Activated B cell treated with CpG ODN at 0.5 μM for 24 hours (primary cell): ENCODE results near the gene FNIP2. TPM values are rescaled to one million over a fixed set of nuclear protein-coding genes. Genes with fewer than 3 reads are reported as not detected.
"Not testable (repeated sequence)": the region's sequence is repeated elsewhere in the genome, so short reads cannot be mapped to it uniquely, and the experiment has no call there.

ENCODE experiments used
- ATAC-seq: fragments of 200-7000 bp; cut with Tn5 transposase; one replicate; pipeline ENCODE4 v1.10.0; 2021; ENCODE audit warnings: low read depth, mild to moderate bottlenecking, moderate library complexity
- CTCF ChIA-PET: fragments of 350-600 bp; sonication (Branson Sonifier 250); formaldehyde crosslinking; loops from one replicate; lab custom pipeline; 2021; ENCODE audit warnings: antibody characterized with exemption; lab: Charles Lee
- POLR2A ChIA-PET: fragments of 350-600 bp; sonication (Branson Sonifier 250); formaldehyde crosslinking; loops from one replicate; lab custom pipeline; 2021; ENCODE audit warnings: antibody characterized with exemption; lab: Charles Lee
- DNase-seq: peaks from one replicate; pipeline ENCODE4 v3.0.0; 2022
- H3K27ac Mint-ChIP-seq: one replicate; pipeline ENCODE4 v1.8.0; 2020; ENCODE audit warnings: mixed read lengths
- H3K27me3 Mint-ChIP-seq: one replicate; pipeline ENCODE4 v1.8.0; 2021; ENCODE audit warnings: mixed read lengths
- H3K36me3 Mint-ChIP-seq: one replicate; pipeline ENCODE4 v1.8.0; 2021; ENCODE audit warnings: low read depth, mixed read lengths
- H3K4me1 Mint-ChIP-seq: one replicate; pipeline ENCODE4 v1.8.0; 2021; ENCODE audit warnings: mixed read lengths
- H3K4me3 Mint-ChIP-seq: one replicate; pipeline ENCODE4 v1.8.0; 2020; ENCODE audit warnings: mild to moderate bottlenecking, mixed read lengths
- H3K9me3 Mint-ChIP-seq: one replicate; pipeline ENCODE4 v1.8.0; 2020; ENCODE audit warnings: mixed read lengths
- intact Hi-C: fragments of 100-400 bp; cut with micrococcal nuclease; formaldehyde crosslinking; loops from one replicate; pipeline ENCODE4 v1.15.1; 2024
- total RNA-seq: library from RNA; stranded (reverse); gene quantifications from 2 replicates; pipeline ENCODE4 v1.2.3, GENCODE V29; 2022
- TF ChIP-seq, protein P1 (sequence below): fragments of 200-600 bp; IDR thresholded peaks from one replicate; pipeline ENCODE4 v1.8.0; 2022; ENCODE audit warnings: antibody characterized with exemption, mild to moderate bottlenecking

The FNIP2 gene
- total RNA-seq, 1 donor from 2014 or later, result not detected

DNA sequence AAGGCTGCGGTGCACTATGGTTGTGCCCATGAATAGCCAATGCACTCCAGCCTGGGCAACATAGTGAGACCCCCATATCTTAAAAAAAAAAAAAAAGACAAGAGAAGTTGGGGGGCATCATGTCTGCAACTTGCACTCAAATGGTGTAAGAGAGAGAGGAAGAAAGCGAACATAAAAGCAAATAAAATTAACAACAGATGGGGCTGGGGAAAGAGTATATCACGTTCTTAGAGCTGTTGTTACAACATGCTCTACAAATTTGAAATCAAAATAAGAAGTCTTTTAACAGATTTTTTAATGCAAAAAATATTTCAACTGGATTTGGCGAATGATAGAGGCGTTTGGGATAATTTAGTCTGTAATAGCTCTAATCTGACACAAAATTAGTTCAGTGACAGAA lies 144.9 kb downstream of the FNIP2 start:
- Mint-ChIP-seq H3K9me3 (no peaks in the 10 kb centered on the region), H3K27me3 (peaks cover 12% of the 10 kb centered on the region), H3K4me3 (no peak overlapping the region), H3K27ac (no peak overlapping the region), H3K36me3 (no peaks in the 10 kb centered on the region), H3K4me1 (no peaks in the 10 kb centered on the region)
- intact Hi-C loops, result no loop called here
- no peak for ATAC-seq
- ChIA-PET POLR2A (no interaction called here), CTCF (no interaction called here)
- DNase-seq, result no peak
- TF ChIP-seq, protein P1, sequence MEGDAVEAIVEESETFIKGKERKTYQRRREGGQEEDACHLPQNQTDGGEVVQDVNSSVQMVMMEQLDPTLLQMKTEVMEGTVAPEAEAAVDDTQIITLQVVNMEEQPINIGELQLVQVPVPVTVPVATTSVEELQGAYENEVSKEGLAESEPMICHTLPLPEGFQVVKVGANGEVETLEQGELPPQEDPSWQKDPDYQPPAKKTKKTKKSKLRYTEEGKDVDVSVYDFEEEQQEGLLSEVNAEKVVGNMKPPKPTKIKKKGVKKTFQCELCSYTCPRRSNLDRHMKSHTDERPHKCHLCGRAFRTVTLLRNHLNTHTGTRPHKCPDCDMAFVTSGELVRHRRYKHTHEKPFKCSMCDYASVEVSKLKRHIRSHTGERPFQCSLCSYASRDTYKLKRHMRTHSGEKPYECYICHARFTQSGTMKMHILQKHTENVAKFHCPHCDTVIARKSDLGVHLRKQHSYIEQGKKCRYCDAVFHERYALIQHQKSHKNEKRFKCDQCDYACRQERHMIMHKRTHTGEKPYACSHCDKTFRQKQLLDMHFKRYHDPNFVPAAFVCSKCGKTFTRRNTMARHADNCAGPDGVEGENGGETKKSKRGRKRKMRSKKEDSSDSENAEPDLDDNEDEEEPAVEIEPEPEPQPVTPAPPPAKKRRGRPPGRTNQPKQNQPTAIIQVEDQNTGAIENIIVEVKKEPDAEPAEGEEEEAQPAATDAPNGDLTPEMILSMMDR, result no peak

DNA sequence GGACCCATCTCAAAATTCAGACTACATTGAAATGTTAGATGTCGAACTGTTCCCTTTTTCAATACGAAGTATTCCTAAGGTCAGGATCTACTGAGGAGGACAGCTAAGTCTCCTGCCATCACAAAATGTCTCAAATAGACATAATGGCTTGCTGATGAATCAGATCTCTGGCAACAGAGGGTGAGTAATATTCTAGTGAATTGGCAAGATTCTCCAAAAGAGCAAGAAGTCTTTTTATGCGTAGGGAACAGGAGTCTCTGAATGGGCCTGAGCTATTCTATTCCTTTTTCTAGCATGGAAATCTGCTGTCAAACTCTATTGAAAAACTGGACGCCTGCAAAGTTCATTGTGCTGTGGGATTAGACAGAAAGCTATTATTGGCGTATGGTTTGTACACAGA lies 145.4 kb downstream of the FNIP2 start:
- no peak for ATAC-seq
- no peak for DNase-seq

DNA sequence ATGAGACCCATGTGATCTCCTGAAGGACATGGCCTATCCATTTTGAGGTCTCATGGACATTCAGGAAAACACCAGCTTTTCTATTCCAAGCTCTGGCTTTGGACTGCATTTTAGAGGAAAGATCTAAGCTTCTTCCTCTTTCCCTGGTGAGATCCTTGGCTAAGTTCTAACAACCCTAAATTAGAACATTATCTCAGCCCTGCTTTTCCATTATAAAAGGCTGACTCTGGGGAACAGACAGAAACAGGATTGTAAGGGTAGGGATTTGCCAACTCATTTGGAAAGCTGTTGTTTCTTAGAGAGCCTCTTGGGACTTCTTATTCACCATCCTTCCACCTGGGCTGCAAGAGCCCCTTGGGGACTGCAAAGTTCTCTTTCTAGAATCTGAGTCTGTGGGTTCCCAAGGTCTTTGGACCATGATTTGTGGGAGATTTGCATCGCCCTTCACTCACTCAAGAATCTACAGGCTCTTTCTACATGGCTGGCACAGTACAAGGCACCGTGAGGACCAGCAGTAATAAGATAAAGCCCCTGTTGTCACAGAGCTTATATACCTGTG lies 146.9 kb downstream of the FNIP2 start:
- ChIA-PET CTCF (no interaction called here), POLR2A (no interaction called here)
- H3K4me1 Mint-ChIP-seq, result no peaks in the 10 kb centered on the region
- H3K36me3 Mint-ChIP-seq, result no peaks in the 10 kb centered on the region
- intact Hi-C loops, result no loop called here
- H3K4me3 Mint-ChIP-seq, result no peak overlapping the region
- no peak for DNase-seq
- TF ChIP-seq, protein P1, result no peak
- ATAC-seq, result no peak
- peaks cover 8% of the 10 kb centered on the region for H3K27me3 Mint-ChIP-seq
- peaks cover 2% of the 10 kb centered on the region for H3K9me3 Mint-ChIP-seq
- no peak overlapping the region for H3K27ac Mint-ChIP-seq

More for the DNA sequence above, 145.4 kb downstream of the FNIP2 start:
- TF ChIP-seq, protein P1, result no peak
- no peak overlapping the region for H3K4me3 Mint-ChIP-seq
- no peak overlapping the region for H3K27ac Mint-ChIP-seq
- peaks cover 2% of the 10 kb centered on the region for H3K9me3 Mint-ChIP-seq
- CTCF ChIA-PET, result no interaction called here
- H3K4me1 Mint-ChIP-seq, result no peaks in the 10 kb centered on the region
- intact Hi-C loops, result no loop called here
- peaks cover 12% of the 10 kb centered on the region for H3K27me3 Mint-ChIP-seq
- H3K36me3 Mint-ChIP-seq, result no peaks in the 10 kb centered on the region
- POLR2A ChIA-PET, result no interaction called here

DNA sequence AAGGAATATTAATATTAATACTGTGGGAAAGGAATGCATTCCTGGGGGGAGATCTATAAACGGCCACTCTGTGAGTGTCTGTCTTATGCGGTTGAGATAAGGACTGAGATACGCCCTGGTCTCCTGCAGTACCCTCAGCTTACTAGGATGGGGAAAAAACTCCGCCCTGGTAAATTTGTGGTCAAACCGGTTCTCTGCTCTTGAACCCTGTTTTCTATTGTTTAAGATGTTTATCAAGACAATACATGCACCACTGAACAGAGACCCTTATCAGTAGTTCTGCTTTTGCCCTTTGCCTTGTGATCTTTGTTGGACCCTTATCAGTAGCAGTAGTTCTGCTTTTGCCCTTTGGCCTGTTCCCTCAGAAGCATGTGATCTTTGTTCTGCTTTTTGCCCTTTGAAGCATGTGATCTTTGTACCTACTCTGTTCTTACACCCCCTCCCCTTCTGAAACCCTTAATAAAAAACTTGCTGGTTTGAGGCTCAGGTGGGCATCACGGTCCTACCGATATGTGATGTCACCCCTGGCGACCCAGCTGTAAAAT lies 151.7 kb downstream of the FNIP2 start:
- H3K9me3 Mint-ChIP-seq, H3K4me1 Mint-ChIP-seq, ATAC-seq, intact Hi-C loops, DNase-seq, CTCF ChIA-PET, H3K36me3 Mint-ChIP-seq, POLR2A ChIA-PET, H3K27ac Mint-ChIP-seq, H3K27me3 Mint-ChIP-seq, H3K4me3 Mint-ChIP-seq: not testable (repeated sequence)

DNA sequence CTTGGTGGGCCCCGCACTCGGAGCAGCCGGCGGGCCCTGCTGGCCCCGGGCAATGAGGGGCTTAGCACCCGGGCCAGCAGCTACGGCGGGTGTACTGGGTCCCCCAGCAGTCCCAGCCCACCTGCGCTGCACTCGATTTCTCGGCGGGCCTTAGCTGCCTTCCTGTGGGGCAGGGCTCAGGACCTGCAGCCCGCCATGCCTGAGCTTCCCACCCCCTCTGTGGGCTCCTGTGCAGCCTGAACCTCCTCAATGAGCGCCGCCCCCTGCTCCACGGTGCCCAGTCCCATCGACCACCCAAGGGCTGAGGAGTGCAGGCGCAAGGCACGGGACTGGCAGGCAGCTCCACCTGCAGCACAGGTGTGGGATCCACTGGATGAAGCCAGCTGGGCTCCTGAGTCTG lies 158.9 kb downstream of the FNIP2 start:
- H3K4me1 Mint-ChIP-seq, H3K9me3 Mint-ChIP-seq, H3K27ac Mint-ChIP-seq, intact Hi-C loops, CTCF ChIA-PET, H3K27me3 Mint-ChIP-seq, POLR2A ChIA-PET, H3K4me3 Mint-ChIP-seq, DNase-seq, ATAC-seq, H3K36me3 Mint-ChIP-seq: not testable (repeated sequence)

DNA sequence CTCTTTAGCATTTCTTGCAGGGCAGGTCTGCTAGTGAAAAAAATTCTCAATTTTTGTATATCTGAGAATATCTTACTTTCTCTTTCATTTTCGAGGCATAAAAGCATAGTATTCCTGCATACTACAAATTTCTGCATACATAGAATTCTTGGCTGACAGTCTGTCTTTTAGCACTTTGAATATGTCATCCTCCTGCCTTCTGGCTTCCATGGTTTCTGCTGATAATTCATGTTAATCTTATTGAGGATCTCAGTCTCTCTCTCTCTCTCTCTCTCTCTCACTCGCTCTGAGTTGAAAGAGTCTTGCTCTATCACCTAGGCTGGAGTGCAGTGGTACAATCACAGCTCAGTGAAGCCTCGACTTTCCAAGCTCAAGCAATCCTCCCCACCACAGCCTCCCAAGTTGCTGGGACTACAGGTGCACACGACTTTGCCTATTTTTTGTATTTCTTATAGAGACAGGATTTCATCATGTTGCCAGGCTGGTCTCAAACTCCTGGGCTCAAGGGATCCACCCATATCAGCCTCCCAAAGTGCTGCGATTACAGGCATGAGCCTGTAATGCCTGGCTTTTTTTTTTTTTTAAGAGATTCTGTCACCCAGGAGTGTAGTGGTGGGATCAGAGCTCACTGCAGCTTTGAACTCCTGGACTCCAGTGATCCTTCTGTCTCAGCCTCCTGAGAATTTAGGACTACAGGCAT lies 161.3 kb downstream of the FNIP2 start:
- DNase-seq, result no peak
- ChIA-PET POLR2A (no interaction called here), CTCF (no interaction called here)
- Mint-ChIP-seq H3K27me3 (no peaks in the 10 kb centered on the region), H3K27ac (no peak overlapping the region), H3K36me3 (no peaks in the 10 kb centered on the region), H3K4me1 (peaks cover 6% of the 10 kb centered on the region), H3K4me3 (no peak overlapping the region), H3K9me3 (peaks cover 3% of the 10 kb centered on the region)
- TF ChIP-seq, protein P1, result no peak
- ATAC-seq, result no peak
- intact Hi-C loops, result no loop called here
